ENCODE results near the gene SERBP1.
"Not testable (repeated sequence)": the region's sequence is repeated elsewhere in the genome, so short reads cannot be mapped to it uniquely, and the experiment has no call there.

Gene SERBP1

GRCh38 chr1:67439277-67440029 lies 9.3 kb upstream of the SERBP1 start:
- no peak for DNase-seq

DNA sequence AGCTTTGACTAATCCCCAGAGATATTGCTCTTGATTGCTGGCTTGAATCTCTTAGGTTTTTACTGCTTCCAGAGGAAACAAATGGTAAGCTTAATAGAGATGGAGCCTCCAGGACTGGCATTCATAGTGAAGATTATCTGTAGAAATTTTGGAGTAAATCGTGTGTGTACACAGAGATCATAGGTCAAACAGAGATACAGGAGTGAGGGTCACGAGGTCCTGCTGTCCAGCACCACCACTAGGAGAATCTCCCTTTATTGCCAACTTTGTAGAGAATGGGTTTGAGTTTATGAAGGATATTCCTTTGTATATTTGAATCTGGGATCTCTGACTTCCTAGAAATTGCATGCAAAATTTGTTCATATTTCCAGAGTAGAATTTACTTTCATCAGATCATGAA lies 7.8 kb upstream of the SERBP1 start:
- no peak for DNase-seq

- DNase-seq = no peak
Observed at GRCh38 chr1:67436511-67437055, 6.4 kb upstream of the SERBP1 start.

DNA sequence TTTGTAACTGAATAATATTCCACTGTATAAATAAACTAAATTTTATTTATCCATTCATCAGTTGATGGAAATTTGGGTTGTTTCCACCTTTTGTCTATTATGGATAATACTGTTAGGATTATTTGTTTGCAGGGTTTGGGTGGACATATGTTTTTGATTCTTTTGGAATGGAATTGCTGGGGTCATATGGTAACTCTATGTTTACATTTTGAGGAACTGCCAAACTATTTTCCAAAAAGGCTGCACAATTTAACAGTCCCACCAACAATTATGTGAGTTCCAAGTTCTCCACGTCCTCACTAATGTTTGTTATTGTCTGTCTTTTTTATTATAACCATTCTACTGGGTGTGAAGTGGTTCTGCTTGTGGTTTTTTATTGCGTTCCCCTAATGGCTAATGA lies 4.3 kb upstream of the SERBP1 start:
- no peak for DNase-seq

- no peak for DNase-seq
Observed at GRCh38 chr1:67433837-67434236, 3.6 kb upstream of the SERBP1 start.

- no peak for DNase-seq
Observed at GRCh38 chr1:67432745-67433144, 2.5 kb upstream of the SERBP1 start.

DNA sequence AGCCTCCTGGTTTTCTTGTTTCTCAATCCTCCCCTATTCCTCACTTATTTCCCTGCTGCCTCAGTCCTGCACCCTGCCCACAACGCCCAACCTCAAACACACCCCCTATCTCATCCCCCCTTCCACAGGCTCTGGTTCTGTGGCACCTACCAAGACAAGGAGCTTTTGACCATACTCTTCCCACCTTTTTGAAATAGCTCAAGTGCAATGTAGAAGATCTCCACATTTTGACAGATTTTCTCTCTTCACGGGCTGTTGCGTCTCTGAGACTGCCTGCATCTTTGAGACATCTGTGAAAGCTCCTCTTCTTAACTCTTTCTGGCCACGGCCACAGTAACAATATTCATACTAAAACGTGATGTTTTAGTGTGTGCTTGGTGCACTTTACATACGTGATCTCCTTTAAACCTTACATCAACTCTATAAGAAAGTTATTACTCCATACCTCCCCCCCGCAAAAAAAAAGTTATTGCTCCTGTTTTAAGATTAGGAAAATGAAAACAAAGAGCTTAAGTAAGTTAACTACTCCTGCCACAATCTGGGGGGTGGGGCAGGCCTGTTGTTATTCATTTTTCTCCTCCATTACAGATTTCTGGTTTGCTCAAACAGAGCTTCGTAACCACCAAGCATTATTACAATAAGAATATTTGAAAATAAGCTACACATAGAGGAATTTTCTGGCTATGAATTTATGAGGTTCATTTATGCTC lies 1.8 kb upstream of the SERBP1 start:
- DNase-seq = no peak

GRCh38 chr1:67431156-67431765 lies 1.1 kb upstream of the SERBP1 start:
- DNase-seq = no peak

DNA sequence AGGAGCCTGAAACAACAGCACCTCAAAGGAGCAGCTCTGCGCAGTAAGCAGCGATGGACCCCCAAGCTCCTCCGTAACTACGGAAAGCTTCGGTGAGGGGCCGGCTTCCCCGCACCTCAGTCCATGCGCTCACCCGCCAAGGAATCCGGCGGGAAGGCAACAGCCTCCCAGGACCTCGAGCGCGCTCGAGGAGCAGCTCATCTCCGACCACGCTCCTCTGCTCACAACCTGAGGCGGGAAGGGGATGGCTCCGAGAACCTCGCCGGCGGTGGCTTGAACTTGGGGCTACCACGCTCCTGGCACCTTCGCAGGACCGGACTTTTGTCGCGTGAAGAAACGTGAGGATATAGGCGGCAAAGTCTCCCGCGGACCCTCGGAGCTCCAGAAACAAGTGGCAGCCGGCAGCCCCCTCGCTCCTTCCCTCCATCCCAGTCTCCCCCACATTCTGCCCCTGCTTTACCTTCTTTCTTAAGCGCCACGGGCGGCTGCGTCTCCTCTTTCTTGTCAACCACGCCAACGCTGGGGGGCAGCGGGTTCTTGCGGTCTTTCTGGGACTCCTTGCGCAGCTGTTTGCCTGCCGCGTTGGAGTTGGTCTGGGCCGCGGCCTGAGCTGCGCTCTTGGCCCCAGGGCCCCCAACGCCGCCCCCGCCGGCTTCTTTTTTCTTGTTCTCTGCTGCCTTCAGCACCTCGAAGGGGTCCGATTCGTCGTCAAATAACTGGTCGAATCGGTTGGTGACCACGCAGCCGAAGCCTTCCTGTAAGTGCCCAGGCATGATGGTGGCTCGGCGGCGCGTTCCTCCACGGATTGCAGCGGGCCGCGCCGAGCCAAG lies 459 bp downstream of the SERBP1 start:
- no peak for DNase-seq

- DNase-seq = peak in 2 of 4 experiments; percentile 19 to 34
Observed at GRCh38 chr1:67429011-67429527, 1.1 kb downstream of the SERBP1 start.

GRCh38 chr1:67427947-67428346 lies 2.3 kb downstream of the SERBP1 start:
- no peak for DNase-seq

- DNase-seq = no peak
Observed at GRCh38 chr1:67427465-67427864, 2.7 kb downstream of the SERBP1 start.

GRCh38 chr1:67420835-67421492 lies 9.2 kb downstream of the SERBP1 start:
- DNase-seq = no peak

DNA sequence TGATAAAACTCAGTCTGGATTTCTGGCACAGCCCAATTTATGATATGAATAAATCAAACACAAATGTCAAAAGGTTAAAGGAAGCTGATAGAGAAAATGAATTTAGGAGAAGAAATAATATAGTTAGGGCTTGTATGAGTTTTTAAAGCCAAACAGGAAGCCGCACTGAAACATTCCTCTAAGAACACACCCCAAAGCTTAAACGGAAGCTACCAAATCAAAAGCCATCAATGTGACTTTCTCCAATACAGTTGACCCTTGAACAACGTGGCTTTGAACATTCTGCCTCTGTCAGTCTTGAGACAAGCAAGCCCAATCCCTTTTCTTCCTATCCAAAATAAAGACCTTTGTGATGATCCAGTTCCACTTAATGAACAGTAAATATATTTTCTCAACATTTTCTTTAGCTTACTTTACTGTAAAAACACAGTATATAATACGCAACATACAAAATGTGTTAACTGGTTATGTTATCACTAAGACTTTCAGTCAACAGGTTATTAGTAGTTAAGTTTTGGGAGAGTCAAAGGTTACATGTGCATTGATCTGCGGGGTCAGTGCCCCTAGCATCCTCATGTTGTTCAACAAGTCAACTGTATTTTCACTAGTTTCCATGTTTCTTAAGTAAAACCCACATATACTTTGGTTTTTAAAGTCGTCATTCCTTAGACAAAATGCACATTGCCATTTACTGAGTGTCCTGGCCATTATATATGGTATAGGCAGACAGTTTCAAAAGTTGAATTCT lies 11.2 kb downstream of the SERBP1 start:
- no peak for DNase-seq

GRCh38 chr1:67417733-67418132 lies 12.5 kb downstream of the SERBP1 start:
- DNase-seq = not testable (repeated sequence)

DNA sequence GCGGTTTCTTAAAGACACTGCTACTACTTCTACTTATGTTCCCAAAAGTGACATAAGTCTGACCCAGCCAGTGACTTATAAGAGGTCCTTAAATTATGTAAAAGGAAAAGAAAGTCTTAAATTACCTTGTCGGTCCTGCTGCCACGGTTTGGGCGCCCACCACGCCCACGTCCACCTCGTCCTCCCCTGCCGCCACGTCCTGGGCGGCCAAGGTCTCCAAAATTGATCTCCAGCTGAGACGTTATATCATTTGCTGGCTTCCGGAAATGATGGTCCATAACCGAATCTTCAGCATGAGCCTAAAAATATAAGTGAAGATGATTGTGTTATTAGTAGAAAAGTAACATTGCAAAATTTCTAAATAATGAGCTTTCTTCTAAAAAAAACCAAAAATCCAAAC lies 15.2 kb downstream of the SERBP1 start:
- no peak for DNase-seq

DNA sequence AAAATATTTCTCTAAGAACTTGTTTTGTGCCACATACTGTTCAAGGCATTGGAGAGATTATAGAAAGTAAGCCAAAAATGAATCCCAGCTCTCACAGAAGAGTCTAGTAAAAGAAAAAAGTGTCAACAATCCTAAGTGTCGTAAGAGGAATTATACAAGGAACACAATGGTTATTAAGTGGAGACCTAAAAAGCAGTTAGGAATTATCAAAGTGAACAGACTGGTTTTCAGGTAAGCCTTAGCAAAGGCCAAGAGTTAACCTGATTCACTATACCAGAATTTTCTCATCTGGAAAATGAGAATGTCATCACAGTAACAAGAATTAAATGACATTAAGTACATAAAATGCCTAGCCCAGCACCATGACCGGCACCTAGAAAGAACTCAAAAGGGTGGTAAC lies 15.6 kb downstream of the SERBP1 start:
- DNase-seq = no peak

- not testable (repeated sequence) for DNase-seq
Observed at GRCh38 chr1:67413101-67413500, 17.1 kb downstream of the SERBP1 start.

DNA sequence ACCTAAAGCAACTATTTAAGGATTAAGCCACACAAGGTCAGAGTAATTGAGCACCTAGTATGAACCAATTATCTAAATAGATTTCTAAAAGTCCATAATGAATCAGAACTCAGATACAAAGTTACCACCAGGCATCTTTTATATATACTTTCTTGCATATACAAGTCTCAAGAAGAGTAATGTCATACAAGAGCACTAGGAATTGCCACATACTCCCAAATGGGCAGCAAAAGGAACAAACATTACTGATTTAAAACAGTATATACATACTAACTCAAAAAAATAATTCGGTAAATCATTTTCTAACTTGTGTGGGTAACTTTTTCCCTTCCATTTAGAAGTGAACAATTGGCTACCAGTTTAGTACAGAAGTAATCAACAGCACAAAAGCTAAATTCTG lies 22.1 kb downstream of the SERBP1 start:
- no peak for DNase-seq

- DNase-seq = no peak
Observed at GRCh38 chr1:67407498-67407897, 22.7 kb downstream of the SERBP1 start.
